ENCODE data around the gene MARK2.

- TF ChIP-seq CTCF (optimal IDR thresholded peaks at IDR 0.05 in 1 of 3, IDR thresholded peaks at IDR 0.05 in 1 of 3, conservative IDR thresholded peaks at IDR 0.05 in 1 of 3; ENCODE audit: extremely low read depth in 1 of 3, insufficient read depth in 2 of 3, low read length in 3 of 3) (no peak), EZH2 (IDR thresholded peaks at IDR 0.05; ENCODE audit: low read length) (no peak)
Measured at GRCh38 chr11:63873311-63873710, 34.4 kb downstream of the MARK2 start.

Measured in keratinocyte (primary cell).